K562 (cell line): ENCODE measurements around the gene C1orf167. TPM values are rescaled to one million over a fixed set of nuclear protein-coding genes. Genes with fewer than 3 reads are reported as not detected.
A peak's percentile ranks its signal among the peaks of the same experiment; 100 is the strongest.

Source experiments
- BACH1 ChIP-seq: fragments of 200-800 bp; sonication (Bioruptor generic); IDR thresholded peaks from 2 replicates; pipeline ENCODE4 v1.6.1; 2016; ENCODE audit warnings: missing genetic modification characterization, missing compliant biosample characterization
- BRD4 ChIP-seq: fragments of 200-600 bp; sonication (generic); IDR thresholded peaks from 2 replicates; pipeline ENCODE4 v1.6.1; 2017; ENCODE audit warnings: inconsistent platforms
- CTBP1 ChIP-seq: fragments of 450-650 bp; IDR thresholded peaks from 2 replicates; pipeline ENCODE4 v1.6.1; 2016; ENCODE audit warnings: borderline replicate concordance
- DPF2 ChIP-seq: fragments of 450-650 bp; IDR thresholded peaks from 2 replicates; pipeline ENCODE4 v1.6.1; 2016
- EGR1 ChIP-seq: fragments of 450-650 bp; conservative IDR thresholded peaks from 2 replicates; pipeline ENCODE4 v1.6.1; 2017; ENCODE audit warnings: mild to moderate bottlenecking
- ELK3 ChIP-seq: fragments of 450-650 bp; formaldehyde crosslinking; IDR thresholded peaks from 2 replicates; pipeline ENCODE4 v1.4.0; 2020; ENCODE audit warnings: mild to moderate bottlenecking
- HLTF ChIP-seq: fragments of 450-650 bp; IDR thresholded peaks from 2 replicates; pipeline ENCODE4 v1.6.1; 2016
- HSF4 ChIP-seq: fragments of 250-450 bp; sonication (Bioruptor Pico); IDR thresholded peaks from 2 replicates; pipeline ENCODE4 v2.1.2; 2022; ENCODE audit warnings: mild to moderate bottlenecking, moderate library complexity, borderline replicate concordance
- ILF3 ChIP-seq: fragments of 450-650 bp; IDR thresholded peaks from 2 replicates; pipeline ENCODE4 v1.6.1; 2018; ENCODE audit warnings: antibody characterized with exemption, mild to moderate bottlenecking, moderate library complexity, borderline replicate concordance
- JUNB ChIP-seq: fragments of 450-650 bp; formaldehyde crosslinking; conservative IDR thresholded peaks from 2 replicates; pipeline ENCODE4 v1.4.0; 2020; ENCODE audit warnings: mild to moderate bottlenecking
- JUND ChIP-seq, 2 experiments: IDR thresholded peaks; 2 replicates in 1 of 2; 3 replicates in 1 of 2; pipeline ENCODE4 v1.6.1; 2011; ENCODE audit warnings: borderline replicate concordance in 2 of 2, low read depth in 2 of 2, low read length in 2 of 2, improper control_type of control experiment in 1 of 2, missing biosample characterization in 1 of 2, missing genetic modification characterization in 1 of 2, missing genetic modification reagents in 1 of 2
- KDM4B ChIP-seq, 2 experiments: fragments of 450-650 bp in 1 of 2; sonication (generic) in 1 of 2; IDR thresholded peaks; 2 replicates each; pipeline ENCODE4 v1.6.1; 2016 to 2017; ENCODE audit warnings: borderline replicate concordance in 2 of 2, antibody characterized with exemption in 1 of 2, low read depth in 1 of 2, mild to moderate bottlenecking in 1 of 2
- LEF1 ChIP-seq: fragments of 450-650 bp; IDR thresholded peaks from 2 replicates; pipeline ENCODE4 v1.6.1; 2016; ENCODE audit warnings: mild to moderate bottlenecking
- MEF2A ChIP-seq: IDR thresholded peaks from 2 replicates; pipeline ENCODE4 v1.6.1; 2011; ENCODE audit warnings: low read depth, mild to moderate bottlenecking, low read length, moderate library complexity; ENCODE audit not compliant: control insufficient read depth
- NCOA2 ChIP-seq, 2 experiments: fragments of 450-650 bp; IDR thresholded peaks; 2 replicates each; pipeline ENCODE4 v1.6.1; 2018; ENCODE audit warnings: mild to moderate bottlenecking in 2 of 2, moderate library complexity in 1 of 2; ENCODE audit not compliant: partially characterized antibody in 2 of 2
- NFE2L1 ChIP-seq: fragments of 450-650 bp; IDR thresholded peaks from 2 replicates; pipeline ENCODE4 v1.6.1; 2016; ENCODE audit warnings: missing genetic modification characterization, low read depth, mild to moderate bottlenecking, missing compliant biosample characterization, moderate library complexity, borderline replicate concordance
- PHB ChIP-seq: fragments of 250-450 bp; sonication (Bioruptor Pico); IDR thresholded peaks from 2 replicates; pipeline ENCODE4 v1.5.0; 2021
- PHF8 ChIP-seq: fragments of 200-600 bp; sonication (generic); IDR thresholded peaks from 2 replicates; pipeline ENCODE4 v1.6.1; 2012; ENCODE audit warnings: mixed run types, mild to moderate bottlenecking, inconsistent platforms, low read length, moderate library complexity, borderline replicate concordance
- POLR2B ChIP-seq: fragments of 450-650 bp; IDR thresholded peaks from 2 replicates; pipeline ENCODE4 v1.6.1; 2018; ENCODE audit warnings: low read depth; ENCODE audit not compliant: partially characterized antibody
- POU5F1 ChIP-seq: fragments of 150-350 bp; IDR thresholded peaks from 2 replicates; pipeline ENCODE4 v1.6.1; 2014; ENCODE audit warnings: borderline replicate concordance, low read length, low read depth, mild to moderate bottlenecking; ENCODE audit not compliant: partially characterized antibody
- RFX7 ChIP-seq: fragments of 250-450 bp; sonication (Bioruptor Pico); IDR thresholded peaks from 2 replicates; pipeline ENCODE4 v1.5.1; 2021; ENCODE audit warnings: mild to moderate bottlenecking
- SNIP1 ChIP-seq: fragments of 450-650 bp; IDR thresholded peaks from 2 replicates; pipeline ENCODE4 v1.7.1; 2017; ENCODE audit warnings: low read depth, mild to moderate bottlenecking
- SUPT5H ChIP-seq: fragments of 450-650 bp; IDR thresholded peaks from 2 replicates; pipeline ENCODE4 v1.6.1; 2016
- ZEB2 ChIP-seq: fragments of 450-650 bp; IDR thresholded peaks from 2 replicates; pipeline ENCODE4 v1.6.1; 2016
- ZNF561 ChIP-seq: fragments of 450-650 bp; formaldehyde crosslinking; conservative IDR thresholded peaks from 2 replicates; pipeline ENCODE4 v1.4.0; 2020; ENCODE audit warnings: mild to moderate bottlenecking, moderate library complexity
- polyA plus RNA-seq, 8 experiments: library from polyadenylated mRNA; depleted of rRNA in 4 of 8; stranded (reverse) in 5 of 8; unstranded in 3 of 8; fragments of >200 nt; fragmentation: Nextera tagmentation in 2 of 8; fragmentation: Illumina TruSeq in 1 of 8; extraction: Ambion mirVana in 2 of 8; extraction: Trizol in 1 of 8; gene quantifications; 2 replicates each; pipeline versions ENCODE4 v1.2.1 to v1.2.3, GENCODE V29; 2011 to 2014; ENCODE audit warnings: inconsistent platforms in 1 of 8, missing spikeins in 1 of 8
- total RNA-seq, 7 experiments: library from RNA; depleted of rRNA in 6 of 7; stranded (reverse); fragments of >200 nt in 6 of 7; fragmentation: Illumina TruSeq in 2 of 7; extraction: Trizol in 2 of 7; gene quantifications; 2 replicates each; pipeline versions ENCODE4 v1.2.1 to v1.2.3, GENCODE V29; 2011 to 2021; ENCODE audit warnings: low replicate concordance in 1 of 7
- TF ChIP-seq, protein P1 (sequence below): fragments of 250-450 bp; sonication (Bioruptor Pico); IDR thresholded peaks from 2 replicates; pipeline ENCODE4 v1.8.0; 2022; ENCODE audit warnings: moderate library complexity, mild to moderate bottlenecking, inconsistent platforms
- TF ChIP-seq, protein P2 (sequence below): fragments of 450-650 bp; formaldehyde crosslinking; IDR thresholded peaks from 2 replicates; pipeline ENCODE4 v1.4.0; 2022; ENCODE audit warnings: mild to moderate bottlenecking, moderate library complexity

The C1orf167 gene
- total and polyA plus RNA-seq, 9 of the 15 experiments (the other 6 are each of a cell fraction or from before 2014, with no cell fraction given) = 0.22 to 0.86 (median 0.31) TPM; not detected in 2

GRCh38 chr1:11802616-11802972 lies 40.6 kb downstream of the C1orf167 start (continued):
- TF ChIP-seq JUND (IDR thresholded peaks at IDR 0.05; ENCODE audit: borderline replicate concordance, low read depth, low read length) (no peak), JUND (tag; IDR thresholded peaks at IDR 0.05; ENCODE audit: borderline replicate concordance, low read depth, low read length) (peak; percentile 20; the same call in 1 of the 3 replicates), MEF2A (no peak), DPF2 (no peak), EGR1 (no peak), SNIP1 (no peak), ELK3 (CRISPR knock-in tag) (no peak; the same call in 1 of the 2 replicates), KDM4B (IDR thresholded peaks at IDR 0.05; ENCODE audit: borderline replicate concordance in 2 of 2, low read depth in 1 of 2) (no peak), HLTF (no peak), PHF8 (0 out of 2 replicates have a peak, but pooled peaks have one; percentile 12), NCOA2 (IDR thresholded peaks at IDR 0.05; ENCODE audit: partially characterized antibody in 2 of 2) (no peak), JUNB (no peak), LEF1 (no peak), BRD4 (no peak), ZNF561 (CRISPR knock-in tag) (no peak), SUPT5H (no peak), RFX7 (CRISPR knock-in tag) (no peak), NFE2L1 (tag) (no peak), ZEB2 (no peak; the same call in 1 of the 2 replicates), HSF4 (CRISPR knock-in tag) (peak; percentile 9; the same call in 1 of the 2 replicates), POU5F1 (no peak), PHB (CRISPR knock-in tag) (no peak; the same call in 1 of the 2 replicates), BACH1 (tag) (no peak), ILF3 (no peak), POLR2B (peak; percentile 8), CTBP1 (no peak)
- TF ChIP-seq, protein P1, sequence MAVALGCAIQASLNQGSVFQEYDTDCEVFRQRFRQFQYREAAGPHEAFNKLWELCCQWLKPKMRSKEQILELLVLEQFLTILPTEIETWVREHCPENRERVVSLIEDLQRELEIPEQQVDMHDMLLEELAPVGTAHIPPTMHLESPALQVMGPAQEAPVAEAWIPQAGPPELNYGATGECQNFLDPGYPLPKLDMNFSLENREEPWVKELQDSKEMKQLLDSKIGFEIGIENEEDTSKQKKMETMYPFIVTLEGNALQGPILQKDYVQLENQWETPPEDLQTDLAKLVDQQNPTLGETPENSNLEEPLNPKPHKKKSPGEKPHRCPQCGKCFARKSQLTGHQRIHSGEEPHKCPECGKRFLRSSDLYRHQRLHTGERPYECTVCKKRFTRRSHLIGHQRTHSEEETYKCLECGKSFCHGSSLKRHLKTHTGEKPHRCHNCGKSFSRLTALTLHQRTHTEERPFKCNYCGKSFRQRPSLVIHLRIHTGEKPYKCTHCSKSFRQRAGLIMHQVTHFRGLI (CRISPR knock-in tag) = no peak
- TF ChIP-seq, protein P2, sequence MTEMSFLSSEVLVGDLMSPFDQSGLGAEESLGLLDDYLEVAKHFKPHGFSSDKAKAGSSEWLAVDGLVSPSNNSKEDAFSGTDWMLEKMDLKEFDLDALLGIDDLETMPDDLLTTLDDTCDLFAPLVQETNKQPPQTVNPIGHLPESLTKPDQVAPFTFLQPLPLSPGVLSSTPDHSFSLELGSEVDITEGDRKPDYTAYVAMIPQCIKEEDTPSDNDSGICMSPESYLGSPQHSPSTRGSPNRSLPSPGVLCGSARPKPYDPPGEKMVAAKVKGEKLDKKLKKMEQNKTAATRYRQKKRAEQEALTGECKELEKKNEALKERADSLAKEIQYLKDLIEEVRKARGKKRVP (CRISPR knock-in tag) = peak; percentile 7; the same call in 1 of the 2 replicates
